NCI-H446 treated with DMSO at 0.1 percent for 48 hours (cell line): Measurements from ENCODE around the gene IL15RA.
"Not testable (repeated sequence)": the region's sequence is repeated elsewhere in the genome, so short reads cannot be mapped to it uniquely, and the experiment has no call there.

Source experiments
- DNase-seq: peaks from one replicate; lab custom pipeline; 2025; lab: John Stamatoyannopoulos, UW

The IL15RA gene

DNA sequence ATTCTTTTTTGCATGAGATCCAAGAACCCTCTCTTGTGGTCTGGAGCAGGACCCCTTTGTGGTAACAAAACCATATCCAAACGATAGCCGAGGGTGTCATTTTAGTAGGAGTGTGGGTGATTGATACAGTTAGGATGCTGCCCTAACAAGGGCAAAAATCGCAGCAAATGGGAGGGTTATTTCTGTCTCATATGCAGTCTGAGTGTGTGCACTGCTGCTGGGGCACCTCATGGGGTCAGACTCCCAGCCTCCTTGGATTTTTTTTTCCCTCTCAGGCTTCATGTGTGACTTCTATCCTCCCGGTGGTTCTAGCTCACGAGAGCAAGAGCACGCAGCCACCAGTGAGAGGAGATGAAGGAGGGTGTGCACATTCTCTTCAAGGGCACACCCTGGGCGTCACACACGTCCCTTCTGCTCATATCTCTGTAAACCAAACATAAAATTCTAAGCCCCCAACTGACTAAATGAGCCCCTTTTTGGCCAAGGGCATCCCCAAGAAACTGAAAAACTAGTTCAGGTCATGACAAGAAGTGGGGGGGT is 28.6 kb upstream of the IL15RA start:
- DNase-seq, result no peak

DNA sequence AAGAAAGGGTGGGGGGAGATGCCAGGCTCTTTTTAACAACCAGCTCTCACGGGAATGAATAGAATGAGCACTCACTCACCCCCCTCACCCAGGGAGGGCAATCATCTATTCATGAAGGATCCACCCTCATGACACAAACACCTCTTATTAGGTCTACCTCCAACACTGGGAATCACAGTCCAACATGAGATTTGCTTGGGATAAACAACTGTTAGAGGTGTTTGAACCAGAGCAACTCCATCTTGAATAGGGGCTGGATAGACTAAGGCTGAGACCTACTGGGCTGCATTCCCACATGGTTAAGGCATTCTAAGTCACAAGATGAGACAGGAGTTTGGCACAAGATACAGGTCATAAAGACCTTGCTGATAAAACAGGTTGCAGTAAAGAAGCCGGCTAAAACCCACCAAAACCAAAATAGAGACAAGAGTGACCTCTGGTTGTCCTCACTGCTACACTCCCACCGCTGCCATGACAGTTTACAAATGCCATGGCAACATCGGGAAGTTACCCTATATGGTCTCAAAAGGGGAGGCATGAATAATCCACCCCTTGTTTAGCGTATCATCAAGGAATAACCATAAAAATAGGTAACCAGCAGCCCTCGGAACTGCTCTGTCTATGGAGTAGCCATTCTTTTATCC is 27.9 kb upstream of the IL15RA start:
- not testable (repeated sequence) for DNase-seq

DNA sequence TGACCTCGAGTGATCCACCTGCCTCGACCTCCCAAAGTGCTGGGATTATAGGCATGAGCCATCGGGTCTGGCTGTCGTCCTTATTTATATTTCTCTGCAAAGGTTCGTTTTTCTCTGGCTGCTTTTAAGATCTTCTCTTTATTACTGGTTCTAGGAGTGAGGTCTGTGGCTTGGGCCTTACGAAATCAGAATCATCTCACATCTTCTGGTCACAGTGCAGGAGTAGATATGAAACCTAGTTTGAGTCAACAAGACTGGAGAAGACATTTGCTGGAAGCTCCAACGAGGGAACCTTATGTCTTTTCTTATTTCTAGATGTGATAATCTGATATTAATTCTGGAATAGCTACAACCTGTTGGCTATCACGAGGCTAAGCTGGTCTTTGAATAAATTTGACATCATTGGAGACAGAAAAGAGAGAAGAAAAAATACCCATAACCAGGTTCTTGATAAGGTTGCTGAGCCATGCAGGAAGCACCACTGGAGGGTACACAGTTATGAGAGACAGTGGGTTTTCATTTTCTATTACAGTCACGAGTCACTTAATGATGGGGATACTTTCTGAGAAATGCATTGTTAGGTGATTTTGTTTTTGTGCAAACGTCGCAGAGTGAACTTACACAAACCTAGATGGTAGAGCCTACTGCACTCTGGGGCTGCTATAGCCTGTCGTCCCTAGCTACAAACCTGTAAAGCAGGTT is 25.6 kb upstream of the IL15RA start:
- no peak for DNase-seq

DNA sequence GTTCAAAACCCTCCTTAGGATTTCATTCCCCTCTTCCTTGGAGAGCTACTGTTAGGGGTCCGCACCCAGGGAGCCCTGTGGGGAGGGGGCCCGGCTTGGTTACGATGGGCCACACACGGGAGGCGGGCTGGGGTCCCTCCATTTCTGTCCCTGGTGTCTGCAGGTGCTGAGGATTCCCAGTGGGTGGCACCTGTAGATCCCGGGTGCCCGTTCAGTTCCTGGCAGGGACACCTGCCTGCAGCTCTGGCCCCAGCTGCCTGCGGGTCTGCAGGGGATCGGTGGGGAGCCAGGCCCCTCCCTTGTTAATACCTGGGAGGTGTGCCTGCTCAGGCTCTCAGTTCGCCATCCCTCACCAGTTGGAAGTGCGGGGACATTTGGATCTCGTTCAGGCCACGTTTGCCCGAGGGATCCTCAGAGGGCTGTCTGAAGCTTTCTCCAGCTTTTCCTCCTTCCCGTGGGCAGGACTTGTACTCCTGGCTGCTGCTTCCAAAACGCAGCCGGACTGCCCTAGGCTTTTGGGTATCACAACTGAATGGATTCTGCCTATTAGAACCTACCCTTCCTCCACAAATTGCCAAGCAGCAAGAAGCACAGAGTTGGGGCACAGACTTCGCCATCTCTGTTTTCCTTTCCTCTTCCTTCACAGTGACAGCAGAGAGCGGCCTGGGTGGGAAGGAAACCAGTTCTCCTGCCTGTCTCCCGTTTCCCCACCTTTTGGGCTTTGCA is 22.3 kb upstream of the IL15RA start:
- no peak for DNase-seq

DNA sequence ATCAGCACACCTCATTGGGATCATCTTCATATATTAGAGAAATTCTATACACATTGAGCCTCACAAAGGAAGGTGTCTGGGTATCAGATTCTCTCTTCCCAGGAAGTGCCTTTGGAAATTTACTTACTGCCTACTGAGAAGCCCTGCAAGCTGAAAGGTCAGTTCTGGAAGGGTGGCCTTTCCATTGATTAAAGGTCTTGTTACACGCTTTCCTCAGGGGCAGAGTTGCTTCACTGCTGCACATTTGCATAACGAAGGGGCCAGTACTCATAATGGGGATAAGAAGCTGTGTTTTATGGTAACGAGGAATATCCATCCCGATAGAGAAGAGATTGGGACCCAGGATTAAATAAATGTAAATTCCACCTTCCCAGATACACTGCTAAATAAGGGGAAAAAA is 19.4 kb upstream of the IL15RA start:
- DNase-seq, result no peak

DNA sequence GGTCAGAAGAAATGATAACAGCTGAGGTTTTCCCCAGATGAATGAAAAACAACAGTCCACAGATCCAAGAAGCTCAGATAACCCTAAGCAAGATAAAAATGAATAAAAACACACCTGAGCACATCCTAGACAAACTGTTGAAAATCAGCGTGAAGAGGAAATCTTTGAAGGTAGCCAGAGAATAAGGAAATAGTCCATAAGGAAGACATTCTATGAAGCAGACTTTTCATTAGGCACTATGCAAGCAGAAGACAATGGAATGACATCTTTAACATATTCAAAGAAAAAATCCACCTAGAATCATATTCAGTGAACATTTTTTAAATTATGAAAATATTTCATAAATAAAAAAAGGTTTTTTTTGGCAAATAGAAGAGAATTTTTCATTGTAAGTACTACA is 15.1 kb upstream of the IL15RA start:
- no peak for DNase-seq

DNA sequence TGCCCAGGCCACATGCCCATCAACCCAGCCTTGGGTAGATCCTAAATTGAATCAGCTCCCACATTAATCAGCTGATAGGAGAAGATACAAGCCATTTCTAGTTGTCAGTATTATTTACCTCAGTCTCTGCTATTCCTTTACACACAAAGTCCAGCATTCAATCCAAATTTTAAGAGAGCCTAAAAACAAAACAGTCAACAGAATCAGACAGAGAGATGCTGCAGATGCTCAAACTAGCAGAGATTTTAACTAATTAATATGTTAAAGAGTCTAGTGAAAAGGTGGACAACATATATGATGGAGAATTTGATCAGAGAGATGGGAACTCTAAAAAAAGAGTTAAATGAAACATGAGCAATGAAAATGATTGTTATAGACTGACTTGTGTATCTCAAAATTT is 14.4 kb upstream of the IL15RA start:
- no peak for DNase-seq

DNA sequence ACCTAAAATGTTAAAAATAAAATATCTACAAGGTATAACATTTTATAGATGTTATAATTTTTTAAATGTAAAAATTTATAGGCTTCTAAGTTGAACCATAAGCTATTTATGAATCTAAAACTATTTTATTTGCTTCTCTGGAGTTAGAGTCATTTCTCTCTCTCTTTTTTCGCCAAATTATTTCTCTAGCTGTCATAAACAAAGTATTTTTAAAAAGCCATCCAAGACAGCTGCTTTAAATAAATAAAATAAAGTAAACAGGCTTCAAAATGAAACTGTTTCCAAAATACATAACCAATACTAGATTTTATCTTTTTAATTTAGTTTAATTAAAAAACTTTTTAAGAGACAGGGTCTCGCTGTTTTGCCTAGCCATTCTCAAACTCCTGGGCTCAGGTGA is 12.4 kb upstream of the IL15RA start:
- DNase-seq, result no peak

DNA sequence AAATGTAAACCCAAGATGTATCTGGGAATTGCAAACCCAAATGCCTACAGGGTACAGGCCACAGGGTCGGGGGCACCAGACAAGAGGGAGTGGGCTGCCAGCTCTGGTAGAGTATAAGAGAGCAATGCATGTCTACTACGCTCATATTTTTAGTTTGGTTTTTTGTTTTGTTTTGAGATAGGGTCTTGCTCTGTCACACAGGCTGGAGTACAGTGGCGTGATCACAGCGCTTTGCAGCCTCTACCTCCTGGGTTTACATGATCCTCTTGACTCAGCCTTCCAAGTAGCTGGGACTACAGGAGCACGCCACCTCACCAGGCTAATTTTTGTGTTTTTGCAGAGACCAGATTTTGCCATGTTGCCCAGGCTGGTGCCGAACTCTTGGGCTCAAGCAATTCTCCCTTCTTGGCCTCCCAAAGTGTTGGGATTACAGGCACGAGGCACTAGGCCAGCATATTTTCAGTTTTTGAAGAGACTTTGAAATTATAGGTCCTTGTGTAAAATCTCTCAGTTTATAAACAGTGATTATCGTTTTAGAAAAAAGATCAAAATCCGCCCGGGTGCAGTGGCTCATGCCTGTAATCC is 11.1 kb upstream of the IL15RA start:
- DNase-seq, result no peak

DNA sequence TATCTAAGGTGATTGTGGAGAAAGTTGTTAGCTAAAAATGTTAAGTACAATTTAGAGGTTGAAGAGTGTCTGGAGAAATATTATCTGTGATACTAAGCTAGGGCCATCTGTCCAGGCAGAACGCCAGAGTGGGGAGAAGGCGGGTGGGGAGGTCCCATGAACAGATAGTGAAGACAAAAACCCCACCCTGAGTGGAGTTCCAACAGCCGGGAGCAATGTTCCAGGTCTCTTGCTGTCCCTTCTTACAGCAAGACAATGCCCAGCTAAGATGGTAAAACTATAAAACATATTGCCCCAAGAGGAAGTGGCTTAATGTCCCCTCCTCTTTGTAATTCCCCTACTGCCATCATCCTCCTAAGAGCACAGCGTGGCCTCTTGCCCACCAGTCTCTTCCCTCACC is 10.4 kb upstream of the IL15RA start:
- no peak for DNase-seq

DNA sequence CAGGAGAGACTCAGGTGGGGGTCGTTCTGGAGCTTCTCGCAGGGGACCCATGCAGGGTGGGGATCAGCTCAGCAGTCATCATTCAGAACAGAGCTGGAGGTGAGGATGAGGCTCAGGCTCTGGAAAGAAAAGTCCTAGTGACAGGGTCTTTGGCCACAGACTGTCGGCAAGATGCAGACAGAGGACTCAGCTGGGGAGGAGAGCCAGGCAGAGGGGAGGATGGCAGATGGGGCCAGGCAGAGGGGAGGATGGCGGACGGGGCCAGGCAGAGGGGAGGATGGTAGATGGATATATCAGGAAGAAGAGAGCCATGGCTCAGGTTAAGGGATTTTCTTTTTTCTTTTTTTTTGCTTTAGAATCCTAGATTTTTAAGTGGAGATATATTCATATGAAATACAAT is 7.7 kb upstream of the IL15RA start:
- DNase-seq, result no peak

DNA sequence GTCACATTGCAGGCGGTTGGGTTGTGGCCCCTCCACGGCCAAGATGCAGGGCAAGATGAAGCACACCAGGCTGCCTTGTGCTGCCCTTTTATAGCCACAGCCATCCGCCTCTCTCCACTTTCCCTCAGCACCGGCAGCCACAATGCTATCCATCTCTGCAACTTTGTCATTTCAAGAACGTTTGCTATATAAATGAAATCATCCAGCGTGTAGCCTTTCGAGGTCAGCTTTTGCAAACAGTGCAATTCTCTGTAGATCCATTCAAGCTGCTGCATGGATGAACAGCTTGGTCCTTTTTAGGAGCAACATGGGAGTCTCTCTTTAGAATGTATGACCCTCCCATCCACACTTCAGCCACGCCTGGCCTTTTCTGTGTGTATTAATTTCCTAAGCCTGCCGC is 6.4 kb upstream of the IL15RA start:
- no peak for DNase-seq

DNA sequence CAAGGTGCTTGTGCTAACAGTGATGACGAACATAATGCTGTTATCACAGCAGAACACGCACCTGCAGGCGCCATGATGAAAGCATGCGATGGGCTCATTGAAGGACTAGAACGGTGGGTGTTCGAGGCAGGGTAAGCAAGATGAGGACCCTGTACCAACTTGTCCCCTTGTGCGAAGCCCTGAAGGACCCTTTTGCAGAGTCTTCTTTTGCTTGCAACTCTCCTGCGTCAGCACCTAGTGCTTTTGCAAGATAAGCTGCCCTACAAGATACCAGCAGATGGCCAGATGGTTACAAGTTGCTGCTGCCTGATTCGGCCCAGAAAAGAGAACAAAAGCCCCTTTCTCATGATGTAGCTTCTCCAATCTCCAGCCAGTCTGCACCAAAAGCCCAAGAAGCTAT is 4.2 kb upstream of the IL15RA start:
- no peak for DNase-seq

DNA sequence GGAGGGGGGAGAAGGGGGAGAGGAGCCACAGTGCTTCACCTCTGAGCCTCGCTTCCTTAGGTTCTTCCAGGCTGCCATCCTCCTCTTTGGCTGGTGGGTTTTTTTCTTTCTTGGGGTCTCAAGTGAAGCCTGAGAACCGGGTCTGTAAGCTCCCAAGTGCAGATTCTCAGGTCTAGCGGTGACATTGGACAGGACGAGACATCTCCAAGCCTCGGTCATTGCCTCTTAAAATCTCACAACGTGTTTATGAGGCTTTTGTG is 817 bp upstream of the IL15RA start:
- DNase-seq, result no peak

DNA sequence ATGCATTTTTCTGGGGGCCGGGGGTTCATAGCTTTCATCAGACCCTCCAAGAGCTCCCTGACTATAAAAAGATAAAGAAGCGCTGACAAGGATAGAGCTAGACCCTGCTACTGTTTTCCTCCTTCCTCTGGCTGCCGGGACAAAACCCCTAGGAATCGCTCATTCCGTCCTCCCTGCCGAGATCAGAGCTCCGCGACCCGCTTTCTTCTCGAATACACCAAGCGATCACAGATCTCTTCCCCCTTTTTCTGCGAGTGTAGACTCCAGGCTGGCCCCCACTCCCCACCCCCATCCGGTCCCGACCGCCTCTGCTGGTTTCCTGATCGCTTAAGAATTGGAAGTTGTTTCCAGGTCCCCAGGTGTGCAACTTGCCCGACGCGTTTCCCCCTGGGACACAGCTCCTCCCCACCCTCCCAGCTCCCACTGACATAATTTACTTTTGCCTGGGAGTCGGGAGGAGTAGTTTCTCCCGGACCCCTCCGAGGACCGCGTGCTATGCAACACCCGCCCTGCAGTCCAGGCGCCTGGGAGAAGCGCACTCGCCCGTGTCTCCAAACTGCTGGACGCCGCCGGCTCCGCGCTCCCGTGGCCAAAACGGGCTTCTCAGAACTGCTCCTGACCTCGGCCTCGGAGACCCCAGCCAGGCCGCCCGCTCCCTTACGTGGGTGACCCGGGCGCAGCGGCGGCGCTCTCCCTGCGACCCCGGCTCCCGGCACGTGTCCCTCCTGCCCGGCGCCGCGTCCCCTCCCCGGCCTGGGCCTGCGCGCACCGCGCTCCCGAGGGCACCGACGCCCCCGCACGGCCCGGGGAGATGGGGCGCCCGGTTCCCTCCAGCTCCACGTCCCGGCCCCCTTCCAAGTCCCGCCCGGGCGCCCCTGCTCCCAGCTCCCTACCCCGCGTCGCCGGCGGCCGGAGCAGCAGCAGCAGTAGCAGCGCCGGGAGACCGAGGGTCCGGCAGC is 552 bp downstream of the IL15RA start:
- no peak for DNase-seq

DNA sequence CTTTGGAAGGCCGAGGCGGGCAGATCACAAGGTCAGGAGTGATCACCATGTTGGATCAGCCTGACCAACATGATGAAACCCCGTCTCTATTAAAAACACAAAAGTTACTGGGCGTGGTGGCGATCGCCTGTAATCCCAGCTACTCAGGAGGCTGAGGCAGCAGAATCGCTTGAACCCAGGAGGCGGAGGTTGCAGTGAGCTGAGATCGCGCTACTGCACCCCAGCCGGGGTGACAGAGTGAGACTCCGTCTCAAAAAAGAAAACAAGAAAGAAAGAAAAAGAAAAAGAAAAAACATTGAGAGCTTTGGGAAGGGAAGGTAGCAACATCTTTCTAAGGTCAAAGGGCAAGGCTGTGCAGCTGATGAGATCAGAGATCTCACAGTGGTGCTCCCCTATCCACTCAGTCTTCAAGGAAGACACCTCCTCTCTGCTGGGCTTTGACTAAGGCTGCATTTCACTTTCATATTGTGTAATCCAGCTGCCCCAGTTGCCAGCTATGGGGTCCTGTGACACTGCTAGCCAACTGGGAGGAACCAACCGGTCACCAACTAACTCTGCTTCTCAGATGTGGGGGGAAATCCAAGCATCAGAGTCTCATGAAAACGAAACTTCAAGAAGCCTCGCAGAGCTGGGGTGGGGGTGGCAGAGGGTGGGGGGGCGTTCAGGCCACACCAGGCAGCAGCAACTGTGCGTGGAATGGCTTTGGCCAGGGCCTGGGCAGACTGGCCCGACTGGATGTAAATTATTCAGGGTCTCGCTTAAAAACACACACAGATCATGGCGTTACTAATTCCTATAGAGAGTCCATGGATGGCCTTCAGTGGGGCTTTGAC is 1.5 kb downstream of the IL15RA start:
- DNase-seq, result no peak

DNA sequence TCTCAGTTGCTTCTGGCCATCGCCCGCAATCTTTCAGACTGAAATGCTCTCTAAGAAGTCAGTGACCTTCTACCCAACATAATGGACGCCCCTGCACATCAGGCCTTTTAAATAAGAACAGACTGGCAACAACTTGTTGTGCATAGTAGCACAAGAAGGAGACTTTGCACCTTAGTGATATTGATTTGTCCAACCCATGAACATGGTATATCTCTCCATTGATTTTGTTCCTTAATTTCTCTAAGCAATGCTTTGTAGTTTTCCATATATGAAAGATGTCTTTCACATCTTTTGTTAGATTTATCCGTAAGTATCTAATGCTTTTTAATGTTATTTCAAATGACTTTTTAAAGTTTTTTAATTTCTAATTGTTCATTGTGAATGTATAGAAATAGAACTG is 4.3 kb downstream of the IL15RA start:
- no peak for DNase-seq

DNA sequence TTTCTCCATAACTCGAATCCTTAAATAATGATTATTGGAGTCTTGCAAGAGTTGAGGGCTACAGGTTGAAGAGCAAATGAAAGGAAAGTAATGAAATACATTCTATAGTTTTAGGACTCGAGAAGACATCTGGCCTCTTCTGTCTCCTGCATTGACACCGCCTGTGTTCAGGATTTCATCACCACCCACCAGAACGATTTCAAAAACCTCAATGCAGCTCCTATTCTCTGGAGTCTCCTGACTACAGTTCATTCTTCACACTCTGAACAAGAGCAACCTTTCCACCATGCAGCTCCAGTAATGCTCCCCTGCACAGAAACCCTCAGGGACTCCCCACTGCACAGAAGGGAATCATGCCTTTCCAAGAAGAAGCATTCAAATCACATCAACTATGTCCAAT is 5.5 kb downstream of the IL15RA start:
- DNase-seq, result no peak

DNA sequence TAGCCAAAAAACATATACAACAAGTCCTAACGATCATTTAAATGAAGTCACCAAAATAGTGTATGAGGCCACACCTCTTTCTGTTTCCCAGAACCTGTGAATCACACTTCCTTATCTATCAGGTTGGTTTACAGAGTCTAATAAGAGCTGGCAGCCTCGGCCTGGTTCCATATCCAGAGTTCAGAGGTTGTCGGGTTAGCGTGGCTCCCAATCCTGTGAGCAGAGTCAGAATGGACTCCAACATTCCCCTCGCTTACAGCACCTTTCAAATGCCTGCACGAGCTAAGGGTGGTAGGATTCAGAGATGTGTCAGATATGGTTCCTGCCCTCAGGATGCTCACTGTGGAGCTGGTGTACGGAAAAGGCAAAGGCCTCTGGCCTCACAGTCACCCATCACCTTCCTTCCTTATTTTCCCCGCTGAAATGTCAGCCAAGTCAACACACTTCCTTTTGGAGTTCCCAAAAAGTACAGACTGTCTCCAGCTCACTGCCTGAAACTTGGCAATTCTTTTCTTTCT is 6.0 kb downstream of the IL15RA start:
- DNase-seq, result no peak

DNA sequence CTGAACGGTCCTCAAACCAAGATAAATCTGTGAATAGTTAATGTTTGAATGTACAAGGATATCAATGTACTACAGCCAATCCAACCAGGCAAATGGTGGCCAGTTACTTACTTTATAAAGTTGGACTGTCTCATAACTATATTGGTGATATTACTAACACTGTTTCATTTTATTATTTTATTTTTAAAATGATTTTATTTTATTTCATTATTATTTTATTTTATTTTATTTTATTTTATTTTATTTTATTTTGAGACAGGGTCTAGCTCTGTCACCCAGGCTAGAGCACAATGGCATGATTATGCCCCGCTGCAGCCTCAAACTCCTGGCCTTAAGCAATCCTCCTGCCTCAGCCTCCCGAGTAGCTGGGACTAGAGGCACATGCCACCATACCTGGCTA is 6.8 kb downstream of the IL15RA start:
- DNase-seq, result no peak

DNA sequence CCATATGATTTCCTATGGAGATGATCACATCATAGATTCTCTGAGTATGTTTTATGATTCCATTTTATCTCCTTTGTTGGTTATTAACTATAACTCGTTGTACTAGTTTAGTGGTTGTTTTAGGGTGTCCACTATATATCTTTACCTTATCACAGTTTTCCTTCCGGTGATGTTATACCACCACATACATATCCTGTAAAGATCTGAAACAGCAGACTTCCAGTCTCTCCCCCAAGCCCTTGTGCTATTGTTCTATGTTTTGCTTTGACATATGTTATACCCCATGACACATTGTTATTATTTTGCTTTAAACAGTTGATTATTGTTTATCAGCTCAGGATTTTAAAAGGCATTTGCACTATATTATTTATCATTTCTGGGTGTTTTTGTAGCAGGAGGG is 7.3 kb downstream of the IL15RA start:
- DNase-seq, result no peak
